Measurements from ENCODE around the gene CPD. TPM values are rescaled to one million over a fixed set of nuclear protein-coding genes. Genes with fewer than 3 reads are reported as not detected.

CPD gene
- polyA plus RNA-seq, 6 donors from 2014 or later: 3.7 to 10.8 (median 5.9) TPM

- no peak for DNase-seq
- Mint-ChIP-seq H3K27ac (no peak overlapping the region), H3K36me3 (peaks cover 5 to 8% of the 10 kb centered on the region in 2 donors), H3K27me3 (no peaks in the 10 kb centered on the region), H3K4me3 (no peak overlapping the region), H3K9me3 (peaks cover 4 to 15% (median 8%) of the 10 kb centered on the region in 7 donors), H3K4me1 (peaks cover 11 to 26% (median 18%) of the 10 kb centered on the region in 3 donors)
- no peak for ATAC-seq (ENCODE audit: low read depth in 2 of 2)
These were observed 16.9 kb upstream of the CPD start for GRCh38 chr17:30361766-30362279.

GRCh38 chr17:30363715-30364202 lies 15.0 kb upstream of the CPD start:
- H3K27me3 Mint-ChIP-seq: peaks cover 0 to 6% (median 4%) of the 10 kb centered on the region in 3 donors
- peak overlapping the region; percentile 17 to 83 (median 62) for H3K4me3 Mint-ChIP-seq
- peak overlapping the region in 1 of 6 donors; percentile 87 for H3K27ac Mint-ChIP-seq
- peaks cover 5 to 8% of the 10 kb centered on the region in 2 donors for H3K36me3 Mint-ChIP-seq
- DNase-seq: peak; percentile 41
- ATAC-seq (ENCODE audit: low read depth in 2 of 2): peak; percentile 91 to 93
- H3K9me3 Mint-ChIP-seq: peaks cover 4 to 15% (median 8%) of the 10 kb centered on the region in 7 donors
- peaks cover 11 to 26% (median 18%) of the 10 kb centered on the region in 3 donors for H3K4me1 Mint-ChIP-seq

GRCh38 chr17:30366536-30366935 lies 12.2 kb upstream of the CPD start:
- no peak overlapping the region for H3K27ac Mint-ChIP-seq
- peaks cover 9 to 13% (median 10%) of the 10 kb centered on the region in 3 donors for H3K27me3 Mint-ChIP-seq
- H3K4me1 Mint-ChIP-seq: peaks cover 11 to 26% (median 18%) of the 10 kb centered on the region in 3 donors
- H3K4me3 Mint-ChIP-seq: no peak overlapping the region
- DNase-seq: no peak
- no peaks in the 10 kb centered on the region for H3K36me3 Mint-ChIP-seq
- ATAC-seq (ENCODE audit: low read depth in 2 of 2): no peak
- H3K9me3 Mint-ChIP-seq: peaks cover 0 to 7% (median 3%) of the 10 kb centered on the region in 7 donors

GRCh38 chr17:30368912-30369720 lies 9.6 kb upstream of the CPD start:
- H3K36me3 Mint-ChIP-seq: no peaks in the 10 kb centered on the region
- DNase-seq (no peak), ATAC-seq (ENCODE audit: low read depth in 2 of 2) (no peak)
- H3K27me3 Mint-ChIP-seq: peaks cover 21 to 30% (median 29%) of the 10 kb centered on the region in 3 donors
- H3K4me1 Mint-ChIP-seq: peaks cover under 1 to 10% (median 2%) of the 10 kb centered on the region in 3 donors
- peak overlapping the region in 1 of 8 donors; percentile 19 for H3K4me3 Mint-ChIP-seq
- H3K9me3 Mint-ChIP-seq: no peaks in the 10 kb centered on the region
- no peak overlapping the region for H3K27ac Mint-ChIP-seq

- Mint-ChIP-seq H3K4me1 (peaks cover 0 to 7% (median 0%) of the 10 kb centered on the region in 3 donors), H3K27ac (no peak overlapping the region), H3K27me3 (peaks cover 27 to 39% (median 38%) of the 10 kb centered on the region in 3 donors), H3K9me3 (no peaks in the 10 kb centered on the region), H3K4me3 (no peak overlapping the region), H3K36me3 (no peaks in the 10 kb centered on the region)
- DNase-seq (no peak), ATAC-seq (ENCODE audit: low read depth in 2 of 2) (no peak)
These were observed 8.7 kb upstream of the CPD start for GRCh38 chr17:30369995-30370394.

- peaks cover 36 to 55% (median 54%) of the 10 kb centered on the region in 3 donors for H3K27me3 Mint-ChIP-seq
- H3K27ac Mint-ChIP-seq: no peak overlapping the region
- no peaks in the 10 kb centered on the region for H3K9me3 Mint-ChIP-seq
- ATAC-seq (ENCODE audit: low read depth in 2 of 2): no peak
- H3K4me1 Mint-ChIP-seq: peaks cover 0 to 5% (median under 1%) of the 10 kb centered on the region in 3 donors
- no peak overlapping the region for H3K4me3 Mint-ChIP-seq
- DNase-seq: no peak
- no peaks in the 10 kb centered on the region for H3K36me3 Mint-ChIP-seq
These were observed 6.0 kb upstream of the CPD start for GRCh38 chr17:30372755-30373154.

- no peak overlapping the region for H3K27ac Mint-ChIP-seq
- H3K4me1 Mint-ChIP-seq: peaks cover 11 to 25% (median 22%) of the 10 kb centered on the region in 3 donors
- H3K9me3 Mint-ChIP-seq: no peaks in the 10 kb centered on the region
- no peaks in the 10 kb centered on the region for H3K36me3 Mint-ChIP-seq
- H3K4me3 Mint-ChIP-seq: no peak overlapping the region
- ATAC-seq (ENCODE audit: low read depth in 2 of 2) (no peak), DNase-seq (no peak)
- H3K27me3 Mint-ChIP-seq: peaks cover 43 to 53% (median 45%) of the 10 kb centered on the region in 3 donors
These were observed 3.1 kb upstream of the CPD start for GRCh38 chr17:30375661-30376060.

- peak overlapping the region in 3 of 8 donors; percentile 6 to 96 (median 49) for H3K4me3 Mint-ChIP-seq
- H3K4me1 Mint-ChIP-seq: peaks cover 12 to 32% (median 23%) of the 10 kb centered on the region in 3 donors
- ATAC-seq (ENCODE audit: low read depth in 2 of 2) (no peak), DNase-seq (no peak)
- no peaks in the 10 kb centered on the region for H3K36me3 Mint-ChIP-seq
- H3K27ac Mint-ChIP-seq: no peak overlapping the region
- H3K27me3 Mint-ChIP-seq: peaks cover 38 to 48% (median 42%) of the 10 kb centered on the region in 3 donors
- H3K9me3 Mint-ChIP-seq: no peaks in the 10 kb centered on the region
These were observed 1.9 kb upstream of the CPD start for GRCh38 chr17:30376621-30377452.

GRCh38 chr17:30377574-30378240 lies 1.0 kb upstream of the CPD start:
- H3K27me3 Mint-ChIP-seq: peaks cover 35 to 41% (median 39%) of the 10 kb centered on the region in 3 donors
- H3K4me1 Mint-ChIP-seq: peaks cover 12 to 32% (median 23%) of the 10 kb centered on the region in 3 donors
- peak overlapping the region; percentile 91 to 99 (median 96) for H3K4me3 Mint-ChIP-seq
- peak overlapping the region in 1 of 6 donors; percentile 92 for H3K27ac Mint-ChIP-seq
- DNase-seq: no peak
- H3K9me3 Mint-ChIP-seq: no peaks in the 10 kb centered on the region
- H3K36me3 Mint-ChIP-seq: no peaks in the 10 kb centered on the region
- ATAC-seq (ENCODE audit: low read depth in 2 of 2): no peak

- peaks cover 12 to 32% (median 23%) of the 10 kb centered on the region in 3 donors for H3K4me1 Mint-ChIP-seq
- H3K27me3 Mint-ChIP-seq: peaks cover 30 to 35% (median 33%) of the 10 kb centered on the region in 3 donors
- H3K9me3 Mint-ChIP-seq: no peaks in the 10 kb centered on the region
- DNase-seq (no peak), ATAC-seq (ENCODE audit: low read depth in 2 of 2) (peak; percentile 16 to 22)
- H3K4me3 Mint-ChIP-seq: peak overlapping the region; percentile 91 to 99 (median 96)
- H3K36me3 Mint-ChIP-seq: no peaks in the 10 kb centered on the region
- H3K27ac Mint-ChIP-seq: peak overlapping the region; percentile 6 to 95 (median 82)
These were observed 394 bp upstream of the CPD start for GRCh38 chr17:30378241-30378824.

- peak; percentile 21 for DNase-seq
- Mint-ChIP-seq H3K4me3 (peak overlapping the region; percentile 81 to 96 (median 90)), H3K9me3 (no peaks in the 10 kb centered on the region), H3K27ac (peak overlapping the region in 2 of 6 donors; percentile 64 to 89), H3K4me1 (peaks cover 12 to 32% (median 23%) of the 10 kb centered on the region in 3 donors), H3K27me3 (peaks cover 22 to 30% (median 24%) of the 10 kb centered on the region in 3 donors), H3K36me3 (no peaks in the 10 kb centered on the region)
- ATAC-seq (ENCODE audit: low read depth in 2 of 2): peak in 1 of 2 donors; percentile 5
These were observed 676 bp downstream of the CPD start for GRCh38 chr17:30379303-30379902.

- H3K27ac Mint-ChIP-seq: peak overlapping the region in 2 of 6 donors; percentile 64 to 89
- peaks cover 12 to 32% (median 23%) of the 10 kb centered on the region in 3 donors for H3K4me1 Mint-ChIP-seq
- peak overlapping the region; percentile 81 to 93 (median 90) for H3K4me3 Mint-ChIP-seq
- H3K9me3 Mint-ChIP-seq: no peaks in the 10 kb centered on the region
- ATAC-seq (ENCODE audit: low read depth in 2 of 2): peak in 1 of 2 donors; percentile 14
- peak; percentile 25 for DNase-seq
- H3K27me3 Mint-ChIP-seq: peaks cover 16 to 25% (median 19%) of the 10 kb centered on the region in 3 donors
- no peaks in the 10 kb centered on the region for H3K36me3 Mint-ChIP-seq
These were observed 1.2 kb downstream of the CPD start for GRCh38 chr17:30379903-30380381.
